HepG2 (cell line): ENCODE data around the gene WDR70.

Experiments used
- CC2D1A ChIP-seq: sonication (generic); formaldehyde crosslinking; IDR thresholded peaks from 2 replicates; pipeline ENCODE4 v1.8.1; 2023; ENCODE audit warnings: mild to moderate bottlenecking, missing genetic modification reagents
- CHCHD3 ChIP-seq: sonication (generic); formaldehyde crosslinking; IDR thresholded peaks from 2 replicates; pipeline ENCODE4 v1.8.0; 2022; ENCODE audit warnings: mild to moderate bottlenecking, missing genetic modification reagents, moderate library complexity
- FOSL1 ChIP-seq: sonication (generic); formaldehyde crosslinking; IDR thresholded peaks from 2 replicates; pipeline ENCODE4 v1.9.0; 2021; ENCODE audit warnings: missing genetic modification reagents, borderline replicate concordance
- MAZ ChIP-seq, 2 experiments: sonication (generic) in 1 of 2; formaldehyde crosslinking in 1 of 2; IDR thresholded peaks; 2 replicates each; pipeline versions ENCODE4 v1.5.0 to v1.6.1; 2012 to 2020; ENCODE audit warnings: low read depth in 2 of 2, mild to moderate bottlenecking in 2 of 2, borderline replicate concordance in 1 of 2, improper control_type of control experiment in 1 of 2, low read length in 1 of 2, missing genetic modification reagents in 1 of 2, moderate library complexity in 1 of 2
- NRL ChIP-seq: sonication (generic); formaldehyde crosslinking; IDR thresholded peaks from 2 replicates; pipeline ENCODE4 v1.5.0; 2020; ENCODE audit warnings: missing genetic modification reagents, mild to moderate bottlenecking, moderate library complexity, borderline replicate concordance
- PLRG1 ChIP-seq: fragments of 450-650 bp; conservative IDR thresholded peaks from 2 replicates; pipeline ENCODE4 v1.6.1; 2016
- POLR2AphosphoS5 ChIP-seq: IDR thresholded peaks from 2 replicates; pipeline ENCODE4 v1.6.1; 2012; ENCODE audit warnings: low read depth, low read length
- SMC3 ChIP-seq: IDR thresholded peaks from 2 replicates; pipeline ENCODE4 v1.6.1; 2011; ENCODE audit warnings: low read length, improper control_type of control experiment
- SRSF1 ChIP-seq: fragments of 200-400 bp; formaldehyde crosslinking; optimal IDR thresholded peaks from 2 replicates; pipeline ENCODE3; 2017; ENCODE audit warnings: mild to moderate bottlenecking, low read depth, low read length, moderate library complexity
- TBP ChIP-seq: sonication (generic); formaldehyde crosslinking; IDR thresholded peaks from 2 replicates; pipeline ENCODE4 v1.5.0; 2020; ENCODE audit warnings: missing genetic modification reagents
- ZBTB4 ChIP-seq: sonication (generic); formaldehyde crosslinking; IDR thresholded peaks from 2 replicates; pipeline ENCODE4 v1.4.0; 2020; ENCODE audit warnings: missing genetic modification reagents, mild to moderate bottlenecking, borderline replicate concordance
- ZSCAN31 ChIP-seq: sonication (generic); formaldehyde crosslinking; IDR thresholded peaks from 2 replicates; pipeline ENCODE4 v1.5.0; 2020; ENCODE audit warnings: low read depth, mild to moderate bottlenecking, missing genetic modification reagents
- TF ChIP-seq, protein P1 (sequence below): sonication (generic); formaldehyde crosslinking; IDR thresholded peaks from 2 replicates; pipeline ENCODE4 v1.5.0; 2020; ENCODE audit warnings: mild to moderate bottlenecking, missing genetic modification reagents, moderate library complexity
- TF ChIP-seq, protein P2 (sequence below): IDR thresholded peaks from 2 replicates; pipeline ENCODE4 v1.6.1; 2012; ENCODE audit warnings: inconsistent platforms

- no peak for TF ChIP-seq FOSL1 (CRISPR knock-in tag)
- no peak for TF ChIP-seq SMC3
- no peak for TF ChIP-seq ZBTB4 (CRISPR knock-in tag)
- TF ChIP-seq, protein P1, sequence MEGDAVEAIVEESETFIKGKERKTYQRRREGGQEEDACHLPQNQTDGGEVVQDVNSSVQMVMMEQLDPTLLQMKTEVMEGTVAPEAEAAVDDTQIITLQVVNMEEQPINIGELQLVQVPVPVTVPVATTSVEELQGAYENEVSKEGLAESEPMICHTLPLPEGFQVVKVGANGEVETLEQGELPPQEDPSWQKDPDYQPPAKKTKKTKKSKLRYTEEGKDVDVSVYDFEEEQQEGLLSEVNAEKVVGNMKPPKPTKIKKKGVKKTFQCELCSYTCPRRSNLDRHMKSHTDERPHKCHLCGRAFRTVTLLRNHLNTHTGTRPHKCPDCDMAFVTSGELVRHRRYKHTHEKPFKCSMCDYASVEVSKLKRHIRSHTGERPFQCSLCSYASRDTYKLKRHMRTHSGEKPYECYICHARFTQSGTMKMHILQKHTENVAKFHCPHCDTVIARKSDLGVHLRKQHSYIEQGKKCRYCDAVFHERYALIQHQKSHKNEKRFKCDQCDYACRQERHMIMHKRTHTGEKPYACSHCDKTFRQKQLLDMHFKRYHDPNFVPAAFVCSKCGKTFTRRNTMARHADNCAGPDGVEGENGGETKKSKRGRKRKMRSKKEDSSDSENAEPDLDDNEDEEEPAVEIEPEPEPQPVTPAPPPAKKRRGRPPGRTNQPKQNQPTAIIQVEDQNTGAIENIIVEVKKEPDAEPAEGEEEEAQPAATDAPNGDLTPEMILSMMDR (CRISPR knock-in tag), result no peak
- no peak for TF ChIP-seq NRL (CRISPR knock-in tag)
- TF ChIP-seq, protein P2, sequence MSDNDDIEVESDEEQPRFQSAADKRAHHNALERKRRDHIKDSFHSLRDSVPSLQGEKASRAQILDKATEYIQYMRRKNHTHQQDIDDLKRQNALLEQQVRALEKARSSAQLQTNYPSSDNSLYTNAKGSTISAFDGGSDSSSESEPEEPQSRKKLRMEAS, result no peak
- TF ChIP-seq MAZ (IDR thresholded peaks at IDR 0.05; ENCODE audit: borderline replicate concordance, low read depth, low read length), result no peak
- no peak for TF ChIP-seq MAZ (CRISPR knock-in tag; IDR thresholded peaks at IDR 0.05; ENCODE audit: low read depth)
- no peak for TF ChIP-seq TBP
- TF ChIP-seq PLRG1, result no peak
- no peak for TF ChIP-seq ZSCAN31 (CRISPR knock-in tag)
- TF ChIP-seq SRSF1, result no peak
- no peak for TF ChIP-seq CC2D1A (CRISPR knock-in tag)
- TF ChIP-seq POLR2AphosphoS5, result no peak
- TF ChIP-seq CHCHD3 (CRISPR knock-in tag), result no peak
Observed at GRCh38 chr5:37786862-37787519, 407.9 kb downstream of the WDR70 start.
